Panc1 (cell line): Measurements from ENCODE around the gene GNAZ.

Source experiments
- POLR2AphosphoS5 ChIP-seq: IDR thresholded peaks from 2 replicates; pipeline ENCODE4 v1.6.1; 2012; ENCODE audit warnings: mild to moderate bottlenecking, low read depth, low read length, moderate library complexity
- TCF7L2 ChIP-seq: IDR thresholded peaks from 2 replicates; pipeline ENCODE4 v1.6.1; 2011; ENCODE audit warnings: mild to moderate bottlenecking, low read depth, low read length, inconsistent platforms
- TF ChIP-seq, protein P1 (sequence below): fragments of 450-650 bp; IDR thresholded peaks from 2 replicates; pipeline ENCODE4 v1.5.1; 2017; ENCODE audit warnings: mild to moderate bottlenecking
- TF ChIP-seq, protein P2 (sequence below), 2 experiments: IDR thresholded peaks; 2 replicates each; pipeline ENCODE4 v1.6.1; 2011 to 2012; ENCODE audit warnings: low read depth in 2 of 2, control low read depth in 1 of 2, low read length in 1 of 2, mild to moderate bottlenecking in 1 of 2, moderate library complexity in 1 of 2; ENCODE audit not compliant: insufficient read depth in 1 of 2

DNA sequence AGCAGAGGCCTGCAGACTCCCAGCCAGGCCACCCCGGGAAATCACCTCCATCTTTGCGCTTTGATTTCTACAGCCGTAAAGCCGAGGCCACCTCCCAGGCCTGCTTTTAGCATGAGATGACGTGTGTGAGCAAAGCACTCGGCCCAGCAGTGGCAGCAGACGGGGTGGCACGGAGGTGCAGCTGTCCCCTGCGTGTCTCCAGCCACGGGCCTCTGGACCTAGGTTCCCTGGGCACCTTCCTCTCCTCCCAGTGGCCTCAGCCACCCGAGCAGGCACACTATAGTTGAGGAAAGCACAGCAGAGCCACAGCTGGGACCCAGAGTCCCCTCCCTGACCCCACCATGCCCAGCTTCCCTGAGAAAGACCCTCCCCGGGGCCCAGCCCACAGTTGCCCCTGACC, 15.9 kb downstream of the GNAZ start:
- TF ChIP-seq, protein P1, sequence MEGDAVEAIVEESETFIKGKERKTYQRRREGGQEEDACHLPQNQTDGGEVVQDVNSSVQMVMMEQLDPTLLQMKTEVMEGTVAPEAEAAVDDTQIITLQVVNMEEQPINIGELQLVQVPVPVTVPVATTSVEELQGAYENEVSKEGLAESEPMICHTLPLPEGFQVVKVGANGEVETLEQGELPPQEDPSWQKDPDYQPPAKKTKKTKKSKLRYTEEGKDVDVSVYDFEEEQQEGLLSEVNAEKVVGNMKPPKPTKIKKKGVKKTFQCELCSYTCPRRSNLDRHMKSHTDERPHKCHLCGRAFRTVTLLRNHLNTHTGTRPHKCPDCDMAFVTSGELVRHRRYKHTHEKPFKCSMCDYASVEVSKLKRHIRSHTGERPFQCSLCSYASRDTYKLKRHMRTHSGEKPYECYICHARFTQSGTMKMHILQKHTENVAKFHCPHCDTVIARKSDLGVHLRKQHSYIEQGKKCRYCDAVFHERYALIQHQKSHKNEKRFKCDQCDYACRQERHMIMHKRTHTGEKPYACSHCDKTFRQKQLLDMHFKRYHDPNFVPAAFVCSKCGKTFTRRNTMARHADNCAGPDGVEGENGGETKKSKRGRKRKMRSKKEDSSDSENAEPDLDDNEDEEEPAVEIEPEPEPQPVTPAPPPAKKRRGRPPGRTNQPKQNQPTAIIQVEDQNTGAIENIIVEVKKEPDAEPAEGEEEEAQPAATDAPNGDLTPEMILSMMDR, result no peak
- TF ChIP-seq POLR2AphosphoS5 (no peak), TCF7L2 (no peak)
- TF ChIP-seq, protein P2, sequence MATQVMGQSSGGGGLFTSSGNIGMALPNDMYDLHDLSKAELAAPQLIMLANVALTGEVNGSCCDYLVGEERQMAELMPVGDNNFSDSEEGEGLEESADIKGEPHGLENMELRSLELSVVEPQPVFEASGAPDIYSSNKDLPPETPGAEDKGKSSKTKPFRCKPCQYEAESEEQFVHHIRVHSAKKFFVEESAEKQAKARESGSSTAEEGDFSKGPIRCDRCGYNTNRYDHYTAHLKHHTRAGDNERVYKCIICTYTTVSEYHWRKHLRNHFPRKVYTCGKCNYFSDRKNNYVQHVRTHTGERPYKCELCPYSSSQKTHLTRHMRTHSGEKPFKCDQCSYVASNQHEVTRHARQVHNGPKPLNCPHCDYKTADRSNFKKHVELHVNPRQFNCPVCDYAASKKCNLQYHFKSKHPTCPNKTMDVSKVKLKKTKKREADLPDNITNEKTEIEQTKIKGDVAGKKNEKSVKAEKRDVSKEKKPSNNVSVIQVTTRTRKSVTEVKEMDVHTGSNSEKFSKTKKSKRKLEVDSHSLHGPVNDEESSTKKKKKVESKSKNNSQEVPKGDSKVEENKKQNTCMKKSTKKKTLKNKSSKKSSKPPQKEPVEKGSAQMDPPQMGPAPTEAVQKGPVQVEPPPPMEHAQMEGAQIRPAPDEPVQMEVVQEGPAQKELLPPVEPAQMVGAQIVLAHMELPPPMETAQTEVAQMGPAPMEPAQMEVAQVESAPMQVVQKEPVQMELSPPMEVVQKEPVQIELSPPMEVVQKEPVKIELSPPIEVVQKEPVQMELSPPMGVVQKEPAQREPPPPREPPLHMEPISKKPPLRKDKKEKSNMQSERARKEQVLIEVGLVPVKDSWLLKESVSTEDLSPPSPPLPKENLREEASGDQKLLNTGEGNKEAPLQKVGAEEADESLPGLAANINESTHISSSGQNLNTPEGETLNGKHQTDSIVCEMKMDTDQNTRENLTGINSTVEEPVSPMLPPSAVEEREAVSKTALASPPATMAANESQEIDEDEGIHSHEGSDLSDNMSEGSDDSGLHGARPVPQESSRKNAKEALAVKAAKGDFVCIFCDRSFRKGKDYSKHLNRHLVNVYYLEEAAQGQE (IDR thresholded peaks at IDR 0.05; ENCODE audit: insufficient read depth in 1 of 2, low read depth in 2 of 2, low read length in 1 of 2), result no peak
